ENCODE measurements around the gene FAM180A.

DNA sequence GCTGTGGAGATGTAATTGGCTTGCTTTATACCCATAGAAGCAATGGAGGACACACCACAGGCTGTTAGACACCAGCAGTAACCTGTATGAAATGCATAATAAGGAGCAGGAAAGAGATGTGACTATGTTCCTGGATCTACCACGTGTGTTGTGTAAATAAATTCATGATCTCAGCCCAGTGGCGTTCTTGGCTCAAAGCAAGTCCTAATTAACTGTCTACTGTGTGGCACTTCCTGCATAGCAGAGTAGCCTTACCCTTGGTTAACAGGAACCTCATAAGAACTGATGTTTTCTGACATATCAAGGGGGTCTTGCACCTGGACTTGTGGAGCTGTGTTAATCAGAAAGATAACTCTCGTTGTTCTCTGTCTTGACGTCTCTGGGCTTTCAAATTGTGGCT lies 25.7 kb upstream of the FAM180A start:
- TF ChIP-seq CTBP2 (IDR thresholded peaks at IDR 0.05; ENCODE audit: borderline replicate concordance, insufficient read depth, insufficient read length, low read length) (no peak), KDM5A (IDR thresholded peaks at IDR 0.05; ENCODE audit: low read length) (no peak), EZH2 (IDR thresholded peaks at IDR 0.05; ENCODE audit: low read depth, low read length, severe bottlenecking) (no peak), POLR2A (IDR thresholded peaks at IDR 0.05; ENCODE audit: control extremely low read depth in 1 of 2, low read depth in 2 of 2, low read length in 2 of 2) (no peak), FOSL1 (IDR thresholded peaks at IDR 0.05; ENCODE audit: insufficient read depth, low read depth, low read length) (no peak), SAP30 (IDR thresholded peaks at IDR 0.05; ENCODE audit: insufficient read depth, insufficient replicate concordance, low read length) (no peak), POLR2AphosphoS5 (IDR thresholded peaks at IDR 0.05; ENCODE audit: low read depth, low read length) (no peak), ZNF274 (IDR thresholded peaks at IDR 0.05; ENCODE audit: borderline replicate concordance, extremely low read depth, low read length) (no peak), GABPA (IDR thresholded peaks at IDR 0.05; ENCODE audit: borderline replicate concordance, insufficient read depth, low read length) (no peak)
- TF ChIP-seq, protein P1, sequence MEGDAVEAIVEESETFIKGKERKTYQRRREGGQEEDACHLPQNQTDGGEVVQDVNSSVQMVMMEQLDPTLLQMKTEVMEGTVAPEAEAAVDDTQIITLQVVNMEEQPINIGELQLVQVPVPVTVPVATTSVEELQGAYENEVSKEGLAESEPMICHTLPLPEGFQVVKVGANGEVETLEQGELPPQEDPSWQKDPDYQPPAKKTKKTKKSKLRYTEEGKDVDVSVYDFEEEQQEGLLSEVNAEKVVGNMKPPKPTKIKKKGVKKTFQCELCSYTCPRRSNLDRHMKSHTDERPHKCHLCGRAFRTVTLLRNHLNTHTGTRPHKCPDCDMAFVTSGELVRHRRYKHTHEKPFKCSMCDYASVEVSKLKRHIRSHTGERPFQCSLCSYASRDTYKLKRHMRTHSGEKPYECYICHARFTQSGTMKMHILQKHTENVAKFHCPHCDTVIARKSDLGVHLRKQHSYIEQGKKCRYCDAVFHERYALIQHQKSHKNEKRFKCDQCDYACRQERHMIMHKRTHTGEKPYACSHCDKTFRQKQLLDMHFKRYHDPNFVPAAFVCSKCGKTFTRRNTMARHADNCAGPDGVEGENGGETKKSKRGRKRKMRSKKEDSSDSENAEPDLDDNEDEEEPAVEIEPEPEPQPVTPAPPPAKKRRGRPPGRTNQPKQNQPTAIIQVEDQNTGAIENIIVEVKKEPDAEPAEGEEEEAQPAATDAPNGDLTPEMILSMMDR (IDR thresholded peaks at IDR 0.05; ENCODE audit: control extremely low read depth in 1 of 3, insufficient read depth in 1 of 3, low read depth in 1 of 3, low read length in 3 of 3) = no peak
